Testis (tissue), 3 donors: ENCODE measurements around the gene IGSF9. TPM values are rescaled to one million over a fixed set of nuclear protein-coding genes. Genes with fewer than 3 reads are reported as not detected.
A peak's percentile ranks its signal among the peaks of the same experiment; 100 is the strongest.

Source experiments
- DNase-seq: peaks from one replicate; pipeline ENCODE4 v3.0.0-alpha.2; 2019
- H3K27ac ChIP-seq, 2 donors: fragments of 200-600 bp; sonication (generic); one replicate each; pipeline ENCODE4 v1.5.1; 2019
- H3K27me3 ChIP-seq: fragments of 200-600 bp; sonication (generic); one replicate; pipeline ENCODE4 v1.5.1; 2019
- H3K36me3 ChIP-seq: fragments of 200-600 bp; sonication (generic); one replicate; pipeline ENCODE4 v1.5.1; 2017; ENCODE audit warnings: low read depth; ENCODE audit errors: missing control alignments
- H3K4me1 ChIP-seq: fragments of 200-600 bp; sonication (generic); one replicate; pipeline ENCODE4 v1.5.1; 2019
- H3K4me3 ChIP-seq, 2 donors: fragments of 200-600 bp; sonication (generic); one replicate each; pipeline ENCODE4 v1.5.1; 2017 to 2019
- H3K9me3 ChIP-seq: fragments of 200-600 bp; sonication (generic); one replicate; pipeline ENCODE4 v1.5.1; 2017
- POLR2A ChIP-seq: fragments of 450-650 bp; IDR thresholded peaks from one replicate; pipeline ENCODE4 v1.6.1; 2017; ENCODE audit warnings: antibody characterized with exemption, mild to moderate bottlenecking, moderate library complexity
- WGBS, 2 donors: methylation state at CpG; one replicate each; pipeline ENCODE4 v1.1.5; 2018; 5-methylcytosine and 5-hydroxymethylcytosine counted together
- intact Hi-C: fragments of 100-400 bp; cut with DNase I; formaldehyde crosslinking; loops from one replicate; pipeline ENCODE4 v1.15.1; 2023; ENCODE audit warnings: low total_unique reads
- polyA plus RNA-seq: library from polyadenylated mRNA; stranded (reverse); fragments of 350-450 nt; fragmentation: Illumina TruSeq; extraction: RNeasy Lipid Tissue Mini Kit (QIAGEN cat#74804); gene quantifications from one replicate; pipeline ENCODE4 v1.2.3, GENCODE V29; 2014; ENCODE audit warnings: low read depth, low replicate concordance; ENCODE audit not compliant: insufficient read depth
- total RNA-seq, 2 donors: library from RNA; depleted of rRNA; stranded (reverse); fragments of >200 nt; gene quantifications; one replicate each; pipeline ENCODE4 v1.2.3, GENCODE V29; 2016
- TF ChIP-seq, protein P1 (sequence below), 3 experiments: fragments of 450-650 bp in 2 of 3; fragments of 200-600 bp in 1 of 3; sonication (generic) in 1 of 3; IDR thresholded peaks; one replicate each; pipeline ENCODE4 v1.5.1; 2016 to 2019; ENCODE audit warnings: antibody characterized with exemption in 3 of 3, mild to moderate bottlenecking in 2 of 3, moderate library complexity in 1 of 3

Gene IGSF9
- total and polyA plus RNA-seq, 3 donors from 2014 or later: 4.8 to 10.2 (median 7.9) TPM

DNA sequence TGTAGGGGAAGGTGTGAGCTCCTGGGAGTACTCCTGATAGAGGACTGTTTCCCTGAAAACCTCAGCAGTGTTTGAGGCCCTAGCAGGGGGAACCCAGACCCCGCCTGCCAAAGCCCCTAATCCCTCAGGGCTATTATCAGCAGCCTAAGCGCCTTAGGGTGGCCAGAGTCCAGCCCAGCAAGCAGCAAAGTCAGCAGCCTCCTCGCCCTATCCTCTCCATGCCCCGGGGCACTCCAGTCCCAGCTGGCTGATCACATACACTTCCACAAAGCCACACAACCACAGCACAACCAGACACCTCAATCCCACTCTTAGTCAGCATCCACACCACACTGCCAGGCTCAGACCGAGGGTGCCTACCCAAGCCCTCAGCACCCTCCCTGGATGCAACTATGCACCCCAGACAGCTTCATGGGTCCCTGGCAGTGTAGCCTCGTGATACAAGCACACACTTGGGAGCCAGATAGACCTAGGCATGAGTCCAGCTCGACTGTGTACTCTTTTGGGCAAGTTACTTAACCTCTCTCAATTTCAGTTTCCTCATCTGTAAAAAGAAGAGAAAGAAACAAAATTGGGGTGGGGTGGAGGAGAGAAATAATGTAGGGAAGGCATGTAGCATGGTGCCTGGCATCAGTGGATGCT lies 7.1 kb downstream of the IGSF9 start:
- DNase-seq: no peak
- 78 to 79% methylated on average over 5 to 7 of the region's 7 CpGs for WGBS, 2 donors
- no peaks in the 10 kb centered on the region for H3K36me3 ChIP-seq
- H3K9me3 ChIP-seq: no peaks in the 10 kb centered on the region
- intact Hi-C loops: no loop called here
- peaks cover 3% of the 10 kb centered on the region for H3K4me1 ChIP-seq
- H3K27ac ChIP-seq: no peak overlapping the region
- no peaks in the 10 kb centered on the region for H3K27me3 ChIP-seq
- H3K4me3 ChIP-seq: no peak overlapping the region
- TF ChIP-seq, protein P1, sequence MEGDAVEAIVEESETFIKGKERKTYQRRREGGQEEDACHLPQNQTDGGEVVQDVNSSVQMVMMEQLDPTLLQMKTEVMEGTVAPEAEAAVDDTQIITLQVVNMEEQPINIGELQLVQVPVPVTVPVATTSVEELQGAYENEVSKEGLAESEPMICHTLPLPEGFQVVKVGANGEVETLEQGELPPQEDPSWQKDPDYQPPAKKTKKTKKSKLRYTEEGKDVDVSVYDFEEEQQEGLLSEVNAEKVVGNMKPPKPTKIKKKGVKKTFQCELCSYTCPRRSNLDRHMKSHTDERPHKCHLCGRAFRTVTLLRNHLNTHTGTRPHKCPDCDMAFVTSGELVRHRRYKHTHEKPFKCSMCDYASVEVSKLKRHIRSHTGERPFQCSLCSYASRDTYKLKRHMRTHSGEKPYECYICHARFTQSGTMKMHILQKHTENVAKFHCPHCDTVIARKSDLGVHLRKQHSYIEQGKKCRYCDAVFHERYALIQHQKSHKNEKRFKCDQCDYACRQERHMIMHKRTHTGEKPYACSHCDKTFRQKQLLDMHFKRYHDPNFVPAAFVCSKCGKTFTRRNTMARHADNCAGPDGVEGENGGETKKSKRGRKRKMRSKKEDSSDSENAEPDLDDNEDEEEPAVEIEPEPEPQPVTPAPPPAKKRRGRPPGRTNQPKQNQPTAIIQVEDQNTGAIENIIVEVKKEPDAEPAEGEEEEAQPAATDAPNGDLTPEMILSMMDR (IDR thresholded peaks at IDR 0.05): no peak
- no peak for TF ChIP-seq POLR2A

DNA sequence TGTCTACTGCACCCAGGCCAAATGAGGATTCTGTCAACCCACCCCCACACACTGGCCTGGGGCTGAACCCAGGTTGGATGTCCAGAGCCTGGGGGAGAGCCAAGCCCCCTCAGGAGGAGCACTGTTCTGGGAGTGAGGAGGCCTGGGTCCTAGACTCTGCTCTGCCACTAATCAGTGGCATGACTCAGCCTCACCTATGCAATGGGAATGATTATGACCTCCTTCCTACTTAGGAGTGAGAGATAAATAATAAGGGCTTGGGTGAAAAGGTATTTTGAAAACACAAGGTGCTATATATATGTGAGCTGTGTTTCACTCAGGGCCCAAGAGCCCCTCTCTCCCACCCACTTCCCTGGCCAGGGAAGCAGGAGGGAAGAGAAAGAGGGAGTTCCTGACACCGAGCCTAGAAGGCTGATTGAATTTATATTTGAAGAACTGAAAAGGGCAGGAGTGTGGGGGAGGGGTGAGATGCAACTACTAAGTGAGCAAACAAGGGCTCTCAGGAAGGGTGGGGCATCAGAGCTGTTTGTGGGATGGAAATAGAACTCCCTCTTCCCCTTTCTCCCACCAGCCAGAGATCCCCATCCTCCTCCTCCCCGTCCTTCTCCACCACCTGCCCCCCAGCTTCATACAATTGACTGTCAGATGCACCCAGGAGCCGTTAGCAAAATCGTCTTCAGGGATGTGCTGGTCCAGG lies 8.2 kb downstream of the IGSF9 start:
- H3K27me3 ChIP-seq: no peaks in the 10 kb centered on the region
- no peaks in the 10 kb centered on the region for H3K9me3 ChIP-seq
- no peak overlapping the region for H3K27ac ChIP-seq
- no peak for TF ChIP-seq POLR2A
- TF ChIP-seq, protein P1 (IDR thresholded peaks at IDR 0.05): no peak
- intact Hi-C loops: no loop called here
- no peak overlapping the region for H3K4me3 ChIP-seq
- no peaks in the 10 kb centered on the region for H3K36me3 ChIP-seq
- DNase-seq: no peak
- H3K4me1 ChIP-seq: peaks cover 3% of the 10 kb centered on the region
- WGBS, 2 donors: 38 to 72% methylated on average over 4 of the region's 4 CpGs

DNA sequence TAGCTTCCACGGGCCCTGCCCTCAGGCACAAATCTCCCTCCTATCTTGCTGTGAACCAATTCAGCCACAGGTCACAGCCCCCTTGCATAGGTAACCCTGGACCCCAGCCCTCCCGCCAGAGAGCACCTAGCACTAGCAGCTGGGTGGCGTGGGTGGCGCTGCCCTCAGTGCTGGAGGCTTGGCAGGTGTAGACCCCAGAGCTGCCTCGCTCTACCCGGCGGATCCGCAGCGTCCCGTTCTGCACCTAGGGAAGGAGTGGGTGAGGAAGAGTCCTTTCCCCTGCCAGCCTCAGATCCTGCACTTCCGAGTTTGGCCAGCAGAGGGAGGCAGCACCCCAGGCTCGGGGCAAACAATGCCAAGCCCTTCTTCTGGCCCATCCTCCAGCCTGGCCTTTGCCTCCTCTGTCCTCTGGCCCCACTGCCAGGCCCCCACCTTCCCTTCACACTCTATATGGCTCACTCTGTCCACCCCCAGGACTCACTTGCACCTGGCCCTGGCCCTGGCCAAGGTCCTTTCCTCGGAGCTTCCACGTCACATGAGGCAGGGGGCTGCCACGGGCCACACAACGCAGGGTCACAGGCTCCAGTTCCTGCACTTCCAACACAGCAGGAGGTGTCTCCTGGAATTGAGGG lies 9.0 kb downstream of the IGSF9 start:
- Histone ChIP-seq H3K27ac (no peak overlapping the region), H3K4me1 (peaks cover 3% of the 10 kb centered on the region), H3K4me3 (no peak overlapping the region), H3K36me3 (no peaks in the 10 kb centered on the region), H3K27me3 (no peaks in the 10 kb centered on the region), H3K9me3 (no peaks in the 10 kb centered on the region)
- intact Hi-C loops: no loop called here
- no peak for TF ChIP-seq POLR2A
- TF ChIP-seq, protein P1 (IDR thresholded peaks at IDR 0.05): peak; percentile 94 to 100 (median 97)
- peak; percentile 74 for DNase-seq
- WGBS, 2 donors: 29 to 36% methylated on average over 8 to 16 of the region's 16 CpGs

DNA sequence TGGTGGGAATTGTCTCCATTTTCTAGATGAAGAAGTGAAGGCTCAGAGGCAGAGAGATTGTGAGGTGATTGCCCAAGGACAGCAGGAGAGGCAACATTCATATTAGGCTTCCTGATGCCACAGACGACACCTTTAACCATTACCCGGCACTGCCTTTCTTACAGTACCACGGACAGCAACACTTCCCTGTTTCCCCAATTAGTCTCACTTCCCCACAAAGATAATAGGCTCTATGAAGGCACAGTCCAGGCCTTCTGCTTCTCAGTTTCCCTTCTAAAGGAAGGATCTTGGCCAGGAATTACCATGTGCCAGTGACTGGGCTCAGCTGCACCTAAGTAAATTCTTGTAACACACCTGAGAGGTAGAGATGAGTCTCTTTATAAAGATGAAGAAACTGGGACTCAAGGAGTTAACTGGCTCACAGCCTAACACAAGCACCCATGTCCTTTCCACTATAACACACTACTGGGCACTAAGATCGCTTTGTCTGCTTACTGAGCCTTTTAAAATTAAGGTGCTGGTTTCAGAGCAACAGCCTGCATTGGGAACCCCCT lies 9.6 kb downstream of the IGSF9 start:
- 69 to 74% methylated on average over 4 of the region's 4 CpGs for WGBS, 2 donors
- no peaks in the 10 kb centered on the region for H3K9me3 ChIP-seq
- H3K4me1 ChIP-seq: peaks cover 3% of the 10 kb centered on the region
- no peak overlapping the region for H3K27ac ChIP-seq
- no peaks in the 10 kb centered on the region for H3K27me3 ChIP-seq
- no peak overlapping the region for H3K4me3 ChIP-seq
- intact Hi-C loops: no loop called here
- H3K36me3 ChIP-seq: no peaks in the 10 kb centered on the region
- DNase-seq: no peak
- TF ChIP-seq, protein P1 (IDR thresholded peaks at IDR 0.05): no peak
- no peak for TF ChIP-seq POLR2A
